T-helper 1 cell (primary cell): ENCODE data around the gene GDI1.

Source experiments
- DNase-seq, 5 donors: peaks; one replicate each; pipeline ENCODE4 v3.0.0-alpha.2; 2012 to 2020

Gene GDI1

DNA sequence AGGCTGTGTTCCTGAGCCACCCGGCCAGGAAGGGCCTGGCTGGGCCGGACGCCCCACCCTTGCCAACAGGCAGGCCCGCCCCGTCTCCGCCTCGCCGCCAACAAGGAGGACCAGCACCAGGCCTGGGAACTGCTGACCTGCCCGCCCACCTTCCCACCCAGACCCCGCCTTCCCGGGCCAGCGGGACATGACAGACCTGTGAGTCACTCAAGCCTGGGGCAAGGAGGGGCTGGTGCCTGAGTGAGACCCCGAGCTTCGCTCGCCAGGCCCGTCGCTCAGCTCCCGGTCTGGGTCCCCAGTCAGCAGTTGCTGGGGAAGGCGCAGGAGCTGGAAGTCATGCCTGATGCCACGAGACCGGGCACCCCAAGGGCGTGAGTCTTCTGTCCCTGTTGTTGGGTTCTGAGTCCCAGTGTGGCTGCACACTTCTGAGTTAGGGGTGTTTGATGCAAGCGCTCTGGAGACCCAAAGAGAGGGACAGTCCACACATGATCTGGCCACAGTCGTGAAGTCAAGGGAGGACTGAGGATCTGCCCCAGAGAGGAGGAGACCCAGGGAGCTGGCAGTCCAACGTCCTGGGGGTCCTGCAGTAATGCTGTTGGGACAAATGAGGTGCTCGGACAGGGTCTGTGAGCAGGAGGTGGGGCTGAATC is 27.6 kb upstream of the GDI1 start, which contains the start of gene DNASE1L1:
Gene DNASE1L1, minus strand, starts transcription at position 33 of the 650 bp plus-strand sequence. CDS start 3,686 bp downstream, outside the sequence.
- DNase-seq: peak in 2 of 5 donors; percentile 8 to 10

DNA sequence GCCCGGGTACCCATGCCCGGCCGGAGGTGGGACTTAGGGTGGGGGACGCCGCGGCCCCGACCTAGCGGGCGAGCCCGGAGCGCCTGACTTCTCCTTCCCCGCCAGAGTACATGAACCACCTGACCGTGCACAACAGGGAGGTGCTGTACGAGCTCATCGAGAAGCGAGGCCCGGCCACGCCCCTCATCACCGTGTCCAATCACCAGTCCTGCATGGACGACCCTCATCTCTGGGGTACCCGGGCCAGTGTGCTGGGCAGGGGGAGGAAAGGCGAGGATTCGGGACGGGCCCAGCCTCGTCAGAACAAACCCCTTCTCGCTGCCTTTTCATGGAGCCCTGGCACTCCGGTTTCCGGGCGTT is 25.0 kb upstream of the GDI1 start:
- peak in 3 of 5 donors; percentile 18 to 63 (median 46) for DNase-seq

DNA sequence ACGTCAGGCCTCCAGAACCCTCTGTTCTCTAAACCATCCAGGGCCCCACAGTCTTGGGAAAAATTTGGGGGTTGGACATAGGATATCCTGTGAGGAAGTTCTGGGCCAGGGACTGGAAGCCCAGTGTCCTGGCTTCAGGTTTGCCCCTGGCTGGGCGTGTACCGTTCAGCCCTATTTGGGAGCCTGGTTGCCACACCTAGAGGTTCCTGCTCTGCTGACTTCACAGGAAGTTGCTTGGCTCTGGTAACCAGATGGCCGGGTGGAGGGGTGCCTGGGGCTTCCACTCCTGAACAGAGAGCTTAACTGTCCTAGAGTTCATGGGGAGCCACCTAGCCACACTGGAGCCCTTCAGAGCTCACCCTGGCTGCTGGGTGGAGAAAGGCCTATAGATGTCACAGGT is 24.5 kb upstream of the GDI1 start:
- DNase-seq: peak in 2 of 5 donors; percentile 15 to 64

DNA sequence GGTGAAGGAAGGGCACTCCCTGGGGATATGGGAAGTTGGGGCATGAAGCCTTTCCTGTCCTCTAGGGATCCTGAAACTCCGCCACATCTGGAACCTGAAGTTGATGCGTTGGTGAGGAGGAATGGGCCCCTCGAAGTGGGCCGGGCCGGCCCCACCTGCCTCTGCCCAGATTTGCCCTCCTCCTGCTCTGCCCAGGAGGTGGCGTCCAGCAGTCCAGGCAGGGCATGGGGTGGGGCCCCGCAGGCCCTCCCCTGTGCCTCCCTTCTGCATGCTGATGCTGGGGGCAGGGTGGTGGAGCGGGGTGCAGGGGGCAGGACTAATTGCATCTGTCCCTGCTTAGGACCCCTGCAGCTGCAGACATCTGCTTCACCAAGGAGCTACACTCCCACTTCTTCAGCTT is 23.8 kb upstream of the GDI1 start:
- no peak for DNase-seq

DNA sequence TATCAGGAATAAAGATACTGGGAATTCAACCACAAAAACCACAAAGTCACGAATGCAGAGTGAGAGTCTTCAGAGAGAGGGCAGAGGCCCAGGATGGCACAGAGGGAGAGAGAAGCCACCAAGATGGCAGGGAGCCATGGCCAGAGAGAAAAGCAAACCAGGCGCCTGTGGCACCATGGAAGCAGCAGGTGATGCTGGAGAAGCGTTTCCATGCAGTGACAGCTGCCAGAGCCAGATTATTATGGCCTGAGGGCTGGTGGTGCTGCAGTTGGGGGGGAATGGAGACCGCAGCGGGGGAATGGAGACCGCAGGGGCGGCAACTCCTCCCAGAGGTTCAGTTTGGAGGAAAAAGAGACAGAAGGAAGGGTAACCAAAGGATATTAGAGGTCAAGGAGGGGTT is 19.8 kb upstream of the GDI1 start:
- no peak for DNase-seq

DNA sequence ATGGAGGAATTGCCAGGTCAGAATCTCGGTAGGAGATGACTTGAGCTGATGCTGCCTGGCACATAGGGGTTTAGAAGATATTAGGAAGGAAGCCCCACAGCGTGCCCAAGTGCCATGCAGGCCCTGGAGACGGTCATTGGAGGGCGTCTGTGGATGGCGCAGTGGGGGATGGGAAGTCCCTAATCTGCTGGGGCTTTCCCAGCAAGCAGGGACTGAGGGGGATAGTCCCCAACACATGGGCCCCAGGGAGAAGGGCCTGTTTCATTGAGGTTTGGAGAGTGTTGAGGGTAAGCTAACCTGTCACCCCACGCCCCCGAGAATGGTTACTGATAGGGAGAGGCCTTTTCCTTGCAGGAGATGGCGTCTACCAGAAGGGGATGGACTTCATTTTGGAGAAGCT is 17.8 kb upstream of the GDI1 start:
- DNase-seq: no peak

DNA sequence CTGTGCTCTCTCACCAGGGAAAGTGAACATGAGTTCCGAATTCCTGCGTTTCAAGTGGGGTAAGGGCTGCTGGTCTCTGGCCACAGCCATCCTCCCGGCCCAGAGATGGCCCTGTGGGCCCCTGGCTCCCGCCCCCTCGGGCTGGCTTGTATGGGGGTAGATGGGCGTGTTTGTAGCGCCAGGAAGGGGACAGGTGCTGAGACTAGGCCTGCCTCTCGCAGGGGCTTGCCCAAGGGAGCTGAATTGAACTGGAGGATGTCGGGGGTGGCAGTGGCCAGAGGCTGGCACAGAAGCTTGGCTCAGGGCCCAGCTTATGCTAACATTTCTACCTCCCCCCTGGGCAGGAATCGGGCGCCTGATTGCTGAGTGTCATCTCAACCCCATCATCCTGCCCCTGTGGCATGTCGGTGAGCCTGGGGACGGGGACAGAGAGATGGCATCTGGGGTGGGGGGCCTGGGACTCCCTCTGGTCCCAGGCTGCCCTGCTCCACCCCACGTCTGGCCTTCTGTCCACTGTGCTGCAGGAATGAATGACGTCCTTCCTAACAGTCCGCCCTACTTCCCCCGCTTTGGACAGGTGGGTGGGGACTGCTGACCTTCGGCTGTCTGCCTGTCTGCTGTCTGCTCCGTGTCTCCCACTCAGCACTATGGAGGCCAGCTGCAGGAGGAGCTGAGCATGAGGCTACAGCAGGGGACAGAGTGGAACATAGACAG is 17.1 kb upstream of the GDI1 start:
- no peak for DNase-seq

DNA sequence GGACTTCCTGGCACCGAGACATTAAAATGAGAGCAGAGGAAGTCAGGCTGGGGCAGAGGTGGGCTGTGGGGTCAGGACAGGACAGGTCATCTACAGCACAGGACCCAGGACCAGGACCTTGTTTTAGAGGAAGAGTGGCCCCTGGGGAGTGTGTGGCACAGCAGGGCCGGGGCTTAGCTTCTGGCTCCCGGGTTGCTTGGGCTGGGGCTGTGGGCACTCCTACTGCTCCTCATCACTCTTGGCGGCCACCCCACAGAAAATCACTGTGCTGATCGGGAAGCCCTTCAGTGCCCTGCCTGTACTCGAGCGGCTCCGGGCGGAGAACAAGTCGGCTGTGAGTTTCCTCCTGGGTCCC is 16.6 kb upstream of the GDI1 start:
- DNase-seq: no peak

DNA sequence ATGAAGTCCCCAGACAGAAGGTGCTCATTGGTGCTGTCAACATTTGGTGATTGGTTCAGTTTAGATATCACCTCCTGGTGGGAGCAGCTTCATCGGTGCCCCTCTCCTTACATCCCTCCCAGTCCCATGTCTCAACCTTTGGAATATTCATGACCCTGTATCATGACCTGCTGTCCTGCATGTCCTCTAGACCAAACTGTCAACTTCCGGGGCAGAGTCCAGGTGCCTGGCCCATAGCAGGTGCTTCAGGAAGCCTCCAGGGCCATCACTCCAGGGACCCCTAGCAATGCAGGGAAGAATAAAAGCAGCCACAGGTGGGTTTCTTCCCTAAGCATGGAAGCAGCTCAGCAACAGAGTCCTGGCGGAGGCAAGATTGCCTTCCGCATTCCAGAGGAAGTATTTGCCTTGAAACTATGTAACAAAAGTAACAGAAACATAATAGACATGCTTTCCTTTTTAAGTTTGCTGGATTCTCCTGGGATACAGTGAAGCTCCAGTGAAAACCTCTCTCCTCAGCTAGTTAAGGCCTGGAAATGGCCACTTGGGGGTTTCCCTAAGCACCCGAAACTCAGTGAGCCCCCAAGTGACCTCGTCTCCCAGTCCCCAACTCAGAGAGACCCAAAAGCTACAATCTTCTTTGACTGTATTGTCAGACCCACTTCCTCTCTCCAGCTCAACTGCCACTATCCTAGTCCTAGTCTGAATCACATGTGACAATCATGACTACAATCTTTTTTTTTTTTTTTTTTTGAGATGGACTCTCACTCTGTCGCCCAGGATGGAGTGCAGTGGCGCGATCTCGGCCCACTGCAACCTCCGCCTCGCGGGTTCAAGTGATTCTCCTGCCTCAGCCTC is 9.8 kb upstream of the GDI1 start:
- no peak for DNase-seq

DNA sequence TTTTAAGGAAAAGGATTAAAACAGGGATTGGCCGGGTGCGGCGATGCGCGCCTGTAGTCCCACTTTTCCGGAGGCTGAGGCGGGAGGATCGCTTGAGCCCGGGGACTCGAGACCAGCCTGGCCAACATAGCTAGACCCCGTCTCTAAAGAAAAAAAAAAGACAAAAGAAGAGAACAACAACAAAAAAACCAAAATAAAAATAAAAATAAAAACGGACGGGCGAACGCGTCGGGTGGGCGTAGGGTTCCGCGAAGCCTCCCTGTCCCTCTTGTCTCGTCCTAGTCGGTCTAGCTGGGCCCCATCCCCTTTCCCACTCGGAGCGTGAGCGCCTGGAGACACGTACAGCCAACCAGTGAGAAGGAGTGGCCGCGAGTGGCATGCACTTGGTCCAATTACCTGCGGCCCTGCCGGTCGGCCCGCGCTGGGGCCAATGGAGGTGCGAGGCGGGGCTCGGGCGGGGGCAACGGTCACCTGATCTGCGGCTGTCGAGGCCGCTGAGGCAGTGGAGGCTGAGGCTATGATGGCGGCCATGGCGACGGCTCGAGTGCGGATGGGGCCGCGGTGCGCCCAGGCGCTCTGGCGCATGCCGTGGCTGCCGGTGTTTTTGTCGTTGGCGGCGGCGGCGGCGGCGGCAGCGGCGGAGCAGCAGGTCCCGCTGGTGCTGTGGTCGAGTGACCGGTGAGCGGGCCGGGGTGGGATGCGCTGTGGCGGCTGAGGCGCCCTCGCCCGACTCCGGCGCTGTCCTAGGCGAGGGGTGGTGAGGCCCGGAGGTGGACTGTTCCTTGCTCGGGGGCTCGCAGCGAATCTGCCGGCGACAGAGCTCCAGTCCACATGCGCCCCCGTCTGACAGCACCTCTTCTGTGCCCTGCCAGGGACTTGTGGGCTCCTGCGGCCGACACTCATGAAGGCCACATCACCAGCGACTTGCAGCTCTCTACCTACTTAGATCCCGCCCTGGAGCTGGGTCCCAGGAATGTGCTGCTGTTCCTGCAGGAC is 8.5 kb upstream of the GDI1 start, which contains the start of gene ATP6AP1:
Gene ATP6AP1, plus strand, starts transcription at position 502 of the 996 bp plus-strand sequence. Its CDS starts 16 bp downstream, at position 518.
- peak; percentile 77 to 92 (median 83) for DNase-seq

DNA sequence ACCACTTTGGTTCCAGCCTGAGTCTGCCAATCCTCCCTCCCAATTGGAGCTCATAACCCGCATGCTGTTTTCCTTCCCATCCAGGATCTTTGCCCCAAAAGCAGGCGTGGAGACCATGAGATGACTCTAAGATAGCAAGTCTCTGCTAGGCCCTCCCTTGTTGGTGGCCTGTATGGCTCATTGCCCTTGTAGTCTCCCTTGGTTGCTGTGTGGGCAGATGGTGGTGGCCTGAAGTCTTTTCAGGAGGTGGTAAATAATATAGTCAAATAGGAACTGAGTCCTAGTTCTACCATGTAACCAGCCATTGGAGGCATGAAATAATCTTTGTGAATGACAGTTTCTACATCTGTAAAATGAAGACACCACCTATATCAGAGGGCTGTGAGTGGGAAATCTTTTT is 7.2 kb upstream of the GDI1 start:
- no peak for DNase-seq

DNA sequence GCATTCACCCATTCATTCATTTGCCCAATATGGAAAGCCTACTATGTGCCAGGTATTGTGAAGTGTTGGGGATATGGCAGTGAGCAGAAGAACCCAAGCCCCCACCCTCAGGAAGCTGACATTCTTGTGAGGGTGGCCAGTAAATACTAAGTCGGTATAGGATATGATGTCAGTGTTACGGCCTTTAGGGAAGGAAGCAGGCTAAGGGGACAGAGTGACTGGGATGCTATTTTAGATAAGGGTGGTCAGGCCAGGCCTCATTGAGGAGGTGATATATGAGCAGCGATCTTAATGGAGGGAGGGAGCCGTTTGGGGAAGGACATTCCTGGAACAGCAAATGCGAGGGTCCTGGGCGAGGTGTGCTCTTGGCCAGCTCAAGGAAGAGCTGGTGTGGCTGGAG is 6.5 kb upstream of the GDI1 start:
- no peak for DNase-seq

DNA sequence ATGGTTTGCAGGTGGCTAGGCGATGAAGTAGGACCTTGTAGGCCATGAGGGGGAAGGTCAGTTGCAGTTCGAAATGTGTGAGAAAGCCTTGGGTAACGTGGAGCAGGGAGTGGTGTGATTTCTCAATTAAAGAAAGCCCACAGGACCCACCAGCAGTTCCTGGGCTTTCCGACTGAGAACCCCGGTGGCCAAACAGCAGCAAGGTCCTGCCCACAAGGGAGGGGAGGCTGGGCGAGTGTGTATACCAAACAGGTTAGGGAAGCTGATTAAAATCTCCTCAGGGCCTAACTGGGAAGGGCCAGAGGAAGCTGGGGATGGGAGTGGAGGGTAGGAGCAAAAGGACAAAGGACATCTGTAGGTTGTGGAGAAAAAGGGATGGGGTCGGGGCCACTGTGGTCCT is 6.0 kb upstream of the GDI1 start:
- DNase-seq: no peak

DNA sequence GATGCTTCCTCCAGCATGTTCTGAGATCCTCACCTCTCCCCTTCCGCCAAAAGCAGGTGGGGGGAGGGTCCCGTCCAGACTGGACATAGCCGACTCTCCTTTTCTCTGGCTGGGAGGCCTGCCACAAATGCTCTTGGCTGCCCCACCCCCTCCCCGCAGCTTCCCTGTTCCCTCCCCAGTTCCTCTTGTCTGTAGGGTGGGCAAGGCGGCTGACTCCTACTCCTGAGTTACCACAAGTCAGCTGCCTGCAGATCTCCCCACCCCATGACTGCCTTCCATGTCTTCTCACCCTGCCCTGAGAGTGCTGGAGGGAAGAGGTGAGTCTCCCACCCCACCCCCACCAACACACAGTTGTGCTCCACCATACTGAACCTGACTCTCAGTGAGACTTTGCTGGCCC is 5.6 kb upstream of the GDI1 start:
- DNase-seq: no peak

DNA sequence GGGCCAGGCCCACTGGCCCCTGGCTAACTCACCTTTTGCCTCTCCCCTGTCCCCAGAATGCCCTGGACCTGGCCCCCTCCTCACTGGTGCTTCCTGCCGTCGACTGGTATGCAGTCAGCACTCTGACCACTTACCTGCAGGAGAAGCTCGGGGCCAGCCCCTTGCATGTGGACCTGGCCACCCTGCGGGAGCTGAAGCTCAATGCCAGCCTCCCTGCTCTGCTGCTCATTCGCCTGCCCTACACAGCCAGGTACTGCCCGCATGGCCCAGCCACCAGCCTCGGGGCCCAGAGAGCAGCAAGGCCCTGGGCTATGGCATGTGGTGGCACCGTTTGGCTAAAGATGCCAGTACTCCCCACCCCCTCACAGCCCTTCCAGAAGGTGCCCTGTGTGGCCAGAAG is 4.7 kb upstream of the GDI1 start:
- no peak for DNase-seq

DNA sequence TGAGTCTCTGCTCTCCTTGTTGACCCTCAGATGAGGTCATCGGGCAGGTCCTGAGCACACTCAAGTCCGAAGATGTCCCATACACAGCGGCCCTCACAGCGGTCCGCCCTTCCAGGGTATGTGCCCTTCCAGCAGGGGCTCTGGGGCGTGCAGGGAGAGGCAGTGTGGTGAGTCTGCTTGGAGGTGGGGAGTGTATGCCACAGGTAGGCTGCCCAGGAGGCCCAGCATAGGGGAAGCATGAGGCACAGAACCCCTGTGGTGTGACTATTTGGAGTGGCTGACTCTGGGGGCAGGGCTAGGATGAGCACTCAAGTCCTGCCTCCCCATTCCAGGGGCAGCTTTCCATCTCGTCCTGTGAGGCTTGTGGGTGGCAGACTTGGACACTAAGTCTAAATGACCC is 3.3 kb upstream of the GDI1 start:
- no peak for DNase-seq

DNA sequence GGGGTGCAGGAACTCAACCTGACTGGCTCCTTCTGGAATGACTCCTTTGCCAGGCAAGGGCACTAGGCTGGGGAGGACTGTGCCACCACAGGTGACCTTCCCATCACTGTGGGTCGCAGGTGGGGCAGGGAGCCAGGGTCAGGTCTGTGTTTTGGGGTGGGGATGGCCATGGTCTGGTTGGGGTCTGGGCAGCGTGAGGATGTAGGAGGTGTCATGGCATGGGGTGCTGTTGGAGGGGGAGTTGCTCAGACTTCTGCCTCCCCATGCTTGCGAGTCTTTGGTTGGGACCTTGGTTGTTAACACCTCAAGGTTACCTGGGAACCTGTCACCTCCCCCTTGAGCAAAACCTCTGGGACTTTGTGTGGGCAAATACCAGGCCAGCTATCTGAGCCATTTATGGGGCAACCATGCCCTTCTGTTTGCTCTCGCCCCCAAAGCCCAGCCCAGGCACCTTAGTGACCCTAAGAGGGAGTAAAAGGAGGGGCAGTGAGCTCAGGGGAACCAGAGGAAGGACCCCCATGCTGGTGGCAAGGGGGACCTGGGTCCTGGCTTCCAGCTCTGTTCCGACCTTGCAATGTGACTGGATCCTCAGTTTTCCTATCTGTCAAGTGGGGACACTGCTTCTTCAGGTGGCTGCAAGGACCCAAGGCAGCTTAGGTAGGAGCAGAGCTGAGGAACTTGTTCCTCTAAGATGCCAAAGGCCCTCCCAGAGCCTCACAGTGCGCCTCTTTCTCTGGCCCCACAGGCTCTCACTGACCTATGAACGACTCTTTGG is 2.4 kb upstream of the GDI1 start:
- no peak for DNase-seq

DNA sequence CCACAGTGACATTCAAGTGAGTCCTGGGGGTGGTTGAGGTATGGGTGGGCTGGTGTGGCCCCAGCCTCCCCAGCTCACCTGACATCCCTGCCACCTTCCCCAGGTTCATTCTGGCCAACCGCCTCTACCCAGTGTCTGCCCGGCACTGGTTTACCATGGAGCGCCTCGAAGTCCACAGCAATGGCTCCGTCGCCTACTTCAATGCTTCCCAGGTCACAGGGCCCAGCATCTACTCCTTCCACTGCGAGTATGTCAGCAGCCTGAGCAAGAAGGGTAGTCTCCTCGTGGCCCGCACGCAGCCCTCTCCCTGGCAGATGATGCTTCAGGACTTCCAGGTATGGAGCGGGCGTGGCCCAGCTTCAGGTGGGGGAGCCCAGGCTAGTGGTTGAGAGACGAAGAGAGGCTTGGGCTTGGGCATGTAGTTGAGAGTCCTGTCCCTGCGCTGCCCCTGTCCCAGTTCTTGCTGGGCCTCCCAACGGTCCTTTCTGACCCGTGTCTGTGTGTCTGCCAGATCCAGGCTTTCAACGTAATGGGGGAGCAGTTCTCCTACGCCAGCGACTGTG is 1.7 kb upstream of the GDI1 start:
- DNase-seq: no peak

DNA sequence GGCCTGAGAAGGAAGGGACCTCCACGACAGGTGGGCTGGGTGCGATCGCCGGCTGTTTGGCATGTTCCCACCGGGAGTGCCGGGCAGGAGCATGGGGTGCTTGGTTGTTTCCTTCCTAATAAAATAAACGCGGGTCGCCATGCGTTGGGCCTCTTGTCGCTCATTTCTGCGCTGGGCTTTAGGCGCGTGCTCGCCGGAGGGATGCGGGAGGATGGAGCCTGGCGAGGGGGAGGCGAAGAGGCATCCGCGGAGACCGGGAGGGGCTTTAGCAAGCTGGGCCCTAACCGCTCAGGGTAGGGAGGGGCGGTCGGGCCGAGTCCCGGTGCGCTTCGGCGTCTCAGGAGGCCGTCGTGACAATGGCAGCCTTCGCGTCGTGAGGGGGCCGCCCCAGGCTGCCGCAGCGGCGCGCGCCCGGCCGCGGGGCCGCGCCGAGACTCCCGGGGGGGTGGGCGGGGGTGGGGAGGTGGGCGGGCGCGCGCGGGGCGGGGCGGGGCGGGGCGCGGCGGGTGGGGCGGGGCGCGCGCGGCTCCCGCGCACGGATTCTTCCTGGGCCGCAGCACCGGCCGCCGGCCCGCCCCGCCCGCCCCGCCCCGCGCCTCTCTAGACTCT is 476 bp upstream of the GDI1 start:
- peak; percentile 38 to 63 (median 44) for DNase-seq
